ENCODE results near the gene BCKDHB.

BCKDHB gene

GRCh38 chr6:80148220-80148619 is 41.7 kb downstream of the BCKDHB start:
- no peak for DNase-seq (ENCODE audit: low read depth, low spot score)

- DNase-seq (ENCODE audit: low read depth, low spot score): peak; percentile 35
Observed at GRCh38 chr6:80151635-80152034, 45.2 kb downstream of the BCKDHB start.

DNA sequence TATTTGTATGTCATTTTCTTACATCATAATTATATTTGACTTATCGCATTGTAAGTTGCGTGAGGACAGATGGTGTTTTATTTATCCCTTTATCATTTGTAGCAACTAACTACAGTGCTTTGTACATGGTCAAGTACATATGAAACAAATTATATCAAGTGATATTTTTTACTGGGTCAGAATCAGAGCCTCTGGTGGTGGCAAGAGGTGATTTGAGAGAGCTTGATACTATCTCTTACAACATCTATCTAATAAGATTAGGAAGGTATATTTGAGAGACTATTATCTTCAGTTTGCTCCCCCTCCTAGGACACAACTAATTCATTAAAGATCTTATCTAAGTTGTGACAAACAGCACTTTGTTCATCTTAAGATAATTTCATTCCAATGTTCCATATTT is 47.7 kb downstream of the BCKDHB start:
- no peak for DNase-seq (ENCODE audit: low read depth, low spot score)

GRCh38 chr6:80156221-80156620 is 49.8 kb downstream of the BCKDHB start:
- DNase-seq (ENCODE audit: low read depth, low spot score): no peak

- DNase-seq (ENCODE audit: low read depth, low spot score): no peak
Observed at GRCh38 chr6:80158478-80158989, 52.1 kb downstream of the BCKDHB start.

GRCh38 chr6:80161434-80161833 is 55.0 kb downstream of the BCKDHB start:
- DNase-seq (ENCODE audit: low read depth, low spot score): no peak

- peak; percentile 44 for DNase-seq (ENCODE audit: low read depth, low spot score)
Observed at GRCh38 chr6:80163754-80164187, 57.3 kb downstream of the BCKDHB start.

- DNase-seq (ENCODE audit: low read depth, low spot score): no peak
Observed at GRCh38 chr6:80165143-80165542, 58.7 kb downstream of the BCKDHB start.

GRCh38 chr6:80165819-80166218 is 59.3 kb downstream of the BCKDHB start:
- no peak for DNase-seq (ENCODE audit: low read depth, low spot score)

DNA sequence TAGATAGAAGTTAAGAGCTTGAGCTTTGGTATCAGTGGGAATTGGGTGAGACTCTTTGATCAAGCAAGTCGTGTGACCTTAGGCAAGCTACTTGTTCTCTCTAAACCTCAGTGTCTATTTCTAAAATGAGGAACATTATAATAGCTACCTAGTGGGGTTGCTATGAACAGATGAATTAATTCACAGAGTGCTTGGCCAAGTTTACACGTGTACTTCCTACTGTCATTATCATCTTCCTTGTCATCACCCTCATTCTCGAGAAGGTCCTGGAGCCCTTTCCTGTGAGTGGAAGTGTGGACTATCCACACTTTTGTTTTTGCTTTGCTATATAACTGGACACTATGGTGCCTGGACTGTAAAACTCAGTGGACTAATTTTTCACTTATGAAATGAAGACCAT is 64.0 kb downstream of the BCKDHB start:
- DNase-seq (ENCODE audit: low read depth, low spot score): no peak

DNA sequence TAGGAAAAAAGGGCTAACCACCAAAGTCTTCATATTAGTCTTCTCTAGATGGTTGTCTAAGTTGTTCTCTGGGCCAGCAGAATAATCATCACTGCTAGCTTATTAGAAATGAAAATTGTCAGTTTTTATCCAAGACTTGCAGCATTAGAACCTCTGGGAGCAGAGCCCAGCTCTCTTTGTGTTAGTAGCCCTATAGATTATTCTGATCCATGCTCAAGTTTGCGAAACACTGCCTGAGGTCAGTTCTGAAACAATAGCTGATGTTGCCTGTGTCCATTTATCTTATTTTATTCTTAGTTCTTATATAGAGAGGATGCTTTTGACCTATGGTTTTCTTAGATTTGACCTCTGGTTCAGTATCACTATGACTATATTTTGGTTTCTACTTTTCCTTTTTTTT is 66.9 kb downstream of the BCKDHB start:
- no peak for DNase-seq (ENCODE audit: low read depth, low spot score)

- DNase-seq (ENCODE audit: low read depth, low spot score): no peak
Observed at GRCh38 chr6:80174900-80175572, 68.6 kb downstream of the BCKDHB start.

- no peak for DNase-seq (ENCODE audit: low read depth, low spot score)
Observed at GRCh38 chr6:80179695-80180094, 73.2 kb downstream of the BCKDHB start.

DNA sequence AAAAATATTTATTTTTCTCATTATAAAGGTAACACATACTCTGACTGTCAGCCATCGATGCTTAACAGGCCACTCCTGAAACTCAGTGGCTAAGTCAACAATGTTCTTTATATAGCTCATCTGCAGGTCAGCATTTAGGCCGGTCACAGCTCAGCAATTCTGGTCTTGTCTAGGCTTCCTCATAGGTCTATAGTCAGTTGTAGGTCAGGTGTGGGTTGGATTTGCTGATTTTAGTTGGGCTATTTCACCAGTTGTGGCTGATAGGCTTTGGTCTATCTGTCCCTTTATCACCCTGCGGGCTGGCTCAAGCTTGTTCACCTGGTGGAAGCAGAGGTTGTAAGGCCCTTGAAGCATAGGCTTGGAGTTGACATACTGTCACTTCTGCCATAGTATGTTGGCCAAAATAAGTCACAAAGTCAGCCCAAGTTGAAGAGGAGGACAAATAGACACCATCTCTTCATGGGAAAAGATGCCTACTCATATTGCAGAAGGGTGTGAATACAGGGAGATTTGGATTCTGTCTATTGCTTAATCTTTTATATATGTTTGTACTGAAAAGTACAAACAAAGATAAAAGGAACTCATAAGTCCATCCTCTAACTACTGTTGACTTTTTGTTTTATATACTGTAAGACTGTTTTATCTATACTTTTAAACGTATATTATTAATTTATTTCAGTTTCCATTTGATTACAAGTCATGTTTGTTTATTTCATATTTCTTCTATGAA is 75.0 kb downstream of the BCKDHB start:
- DNase-seq (ENCODE audit: low read depth, low spot score): no peak

DNA sequence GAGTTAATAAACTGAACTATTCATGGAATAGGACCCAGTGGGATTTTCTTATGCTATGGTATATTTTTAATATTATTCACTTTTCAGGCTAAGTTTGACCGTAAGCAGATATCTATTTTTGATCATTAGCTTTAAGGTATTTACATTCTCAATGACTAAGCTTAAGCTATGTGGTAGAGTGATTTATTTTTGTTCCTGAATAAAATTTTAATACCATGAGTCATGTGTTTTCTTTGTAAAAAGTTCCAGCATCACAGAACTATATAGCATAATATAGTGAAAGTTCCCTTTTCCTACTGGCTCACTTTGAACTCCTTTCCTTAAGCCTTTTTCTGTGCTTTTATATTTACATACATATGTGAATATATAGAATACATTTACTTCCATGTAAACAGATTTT is 75.8 kb downstream of the BCKDHB start:
- DNase-seq (ENCODE audit: low read depth, low spot score): peak; percentile 35

- DNase-seq (ENCODE audit: low read depth, low spot score): no peak
Observed at GRCh38 chr6:80183019-80183795, 76.7 kb downstream of the BCKDHB start.

DNA sequence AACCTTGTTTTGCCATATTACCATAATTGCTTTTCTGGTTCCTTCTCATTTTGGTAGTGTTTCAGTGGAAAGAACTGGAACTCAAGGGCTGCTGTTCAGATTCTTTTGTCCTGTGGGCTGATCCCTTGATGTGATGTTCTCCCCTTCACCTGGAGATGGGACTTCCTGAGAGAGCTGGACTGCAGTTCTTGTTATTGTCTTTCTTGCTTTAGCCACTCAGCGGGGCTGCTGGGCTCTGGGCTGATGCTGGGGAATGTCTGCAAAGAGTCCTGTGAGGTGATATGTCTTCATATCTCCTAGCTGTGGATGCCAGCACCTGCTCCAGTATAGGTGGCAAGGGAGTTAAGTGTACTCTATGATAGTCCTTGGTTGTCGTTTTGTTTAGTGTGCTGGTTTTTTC is 79.0 kb downstream of the BCKDHB start:
- DNase-seq (ENCODE audit: low read depth, low spot score): no peak

DNA sequence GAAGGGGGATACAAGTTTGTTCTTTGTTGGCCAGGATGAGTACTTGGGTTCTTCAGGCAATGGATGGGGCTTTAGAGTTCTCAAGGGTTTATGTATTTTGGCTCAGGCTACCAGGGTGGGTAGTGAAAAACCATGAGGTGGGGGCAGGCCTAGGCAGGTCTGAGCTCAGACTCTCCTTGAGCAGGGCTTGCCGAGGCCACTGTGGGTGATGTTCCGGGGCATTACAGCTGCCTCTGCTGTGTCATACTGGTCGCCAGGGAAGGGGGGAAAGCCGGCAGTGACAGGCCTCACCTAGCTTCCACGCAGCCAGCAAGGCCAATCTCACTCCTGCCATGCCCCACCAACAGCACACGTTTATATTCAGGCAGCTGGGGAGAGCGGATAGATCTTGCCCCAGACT is 79.6 kb downstream of the BCKDHB start:
- no peak for DNase-seq (ENCODE audit: low read depth, low spot score)

- DNase-seq (ENCODE audit: low read depth, low spot score): no peak
Observed at GRCh38 chr6:80196906-80197305, 90.4 kb downstream of the BCKDHB start.

GRCh38 chr6:80197474-80197873 is 91.0 kb downstream of the BCKDHB start:
- DNase-seq (ENCODE audit: low read depth, low spot score): peak; percentile 69

DNA sequence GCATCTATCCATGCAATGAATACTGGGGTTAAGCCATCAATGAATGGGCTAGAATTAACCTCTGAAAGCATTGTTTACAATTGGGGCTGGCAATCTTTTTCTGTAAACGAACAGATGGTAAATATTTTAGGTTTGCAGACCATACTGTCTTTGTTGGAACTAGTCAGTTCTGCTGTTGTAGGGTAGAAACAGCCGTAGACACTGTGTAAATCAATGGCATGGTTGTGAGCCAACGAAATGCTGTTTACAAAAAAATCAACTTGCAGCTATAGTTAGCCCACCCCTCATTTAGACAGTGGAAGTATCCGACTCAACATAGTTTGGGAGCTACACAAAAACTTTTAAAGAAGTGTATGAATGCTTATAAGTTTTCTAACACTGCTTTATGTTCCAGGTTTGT is 91.5 kb downstream of the BCKDHB start:
- DNase-seq (ENCODE audit: low read depth, low spot score): no peak

GRCh38 chr6:80203283-80203682 is 96.8 kb downstream of the BCKDHB start:
- DNase-seq (ENCODE audit: low read depth, low spot score): no peak
